Mesothelial cell of epicardium (in vitro differentiated cells): ENCODE data around the gene MYO5A. TPM values are rescaled to one million over a fixed set of nuclear protein-coding genes. Genes with fewer than 3 reads are reported as not detected.

ENCODE experiments used
- DNase-seq, 2 experiments: peaks; one replicate each; pipeline ENCODE4 v3.0.0; 2021; ENCODE audit warnings: low spot score in 2 of 2; ENCODE audit not compliant: unreplicated experiment in 2 of 2
- H3K27ac Mint-ChIP-seq: 2 replicates; pipeline ENCODE4 v1.8.0; 2021; ENCODE audit warnings: mixed read lengths
- H3K27me3 Mint-ChIP-seq: 2 replicates; pipeline ENCODE4 v1.8.0; 2021; ENCODE audit warnings: low read depth, mixed read lengths
- H3K36me3 Mint-ChIP-seq: 2 replicates; pipeline ENCODE4 v1.8.0; 2021; ENCODE audit warnings: mixed read lengths
- H3K4me1 Mint-ChIP-seq: 2 replicates; pipeline ENCODE4 v1.8.0; 2021; ENCODE audit warnings: mixed read lengths
- H3K4me3 Mint-ChIP-seq: 2 replicates; pipeline ENCODE4 v1.8.0; 2021; ENCODE audit warnings: mild to moderate bottlenecking, moderate library complexity, mixed read lengths
- H3K9me3 Mint-ChIP-seq: 2 replicates; pipeline ENCODE4 v1.8.0; 2021; ENCODE audit warnings: mixed read lengths
- CTCF ChIP-seq: fragments of 200-600 bp; sonication (generic); IDR thresholded peaks from one replicate; pipeline ENCODE4 v1.5.0; 2021; ENCODE audit warnings: antibody characterized with exemption; ENCODE audit not compliant: unreplicated experiment
- total RNA-seq: library from RNA; stranded (reverse); gene quantifications from 3 replicates; pipeline ENCODE4 v1.2.1, GENCODE V29; 2021

Gene MYO5A
- total RNA-seq, 1 donor from 2014 or later: 14.4 TPM

GRCh38 chr15:52331490-52332240 lies 197.0 kb downstream of the MYO5A start:
- H3K4me1 Mint-ChIP-seq: peaks cover under 1% of the 10 kb centered on the region
- H3K27ac Mint-ChIP-seq: no peak overlapping the region
- no peaks in the 10 kb centered on the region for H3K27me3 Mint-ChIP-seq
- peaks cover 5% of the 10 kb centered on the region for H3K36me3 Mint-ChIP-seq
- no peak for TF ChIP-seq CTCF
- H3K4me3 Mint-ChIP-seq: no peak overlapping the region
- DNase-seq: no peak
- no peaks in the 10 kb centered on the region for H3K9me3 Mint-ChIP-seq

- H3K4me1 Mint-ChIP-seq: no peaks in the 10 kb centered on the region
- no peak for DNase-seq
- no peak for TF ChIP-seq CTCF
- H3K36me3 Mint-ChIP-seq: peaks cover 3% of the 10 kb centered on the region
- H3K27ac Mint-ChIP-seq: no peak overlapping the region
- H3K4me3 Mint-ChIP-seq: no peak overlapping the region
- no peaks in the 10 kb centered on the region for H3K9me3 Mint-ChIP-seq
- H3K27me3 Mint-ChIP-seq: no peaks in the 10 kb centered on the region
These were observed 198.7 kb downstream of the MYO5A start for GRCh38 chr15:52329987-52330386.

- TF ChIP-seq CTCF: no peak
- Mint-ChIP-seq H3K27me3 (no peaks in the 10 kb centered on the region), H3K4me3 (no peak overlapping the region), H3K36me3 (no peaks in the 10 kb centered on the region), H3K27ac (no peak overlapping the region), H3K9me3 (no peaks in the 10 kb centered on the region), H3K4me1 (no peaks in the 10 kb centered on the region)
- no peak for DNase-seq
These were observed 199.5 kb downstream of the MYO5A start for GRCh38 chr15:52329150-52329549.

- no peak for DNase-seq
- no peaks in the 10 kb centered on the region for H3K36me3 Mint-ChIP-seq
- no peaks in the 10 kb centered on the region for H3K27me3 Mint-ChIP-seq
- no peak overlapping the region for H3K4me3 Mint-ChIP-seq
- TF ChIP-seq CTCF: no peak
- H3K4me1 Mint-ChIP-seq: no peaks in the 10 kb centered on the region
- no peak overlapping the region for H3K27ac Mint-ChIP-seq
- H3K9me3 Mint-ChIP-seq: no peaks in the 10 kb centered on the region
These were observed 200.0 kb downstream of the MYO5A start for GRCh38 chr15:52328680-52329079.

- H3K27ac Mint-ChIP-seq: no peak overlapping the region
- TF ChIP-seq CTCF: no peak
- no peaks in the 10 kb centered on the region for H3K9me3 Mint-ChIP-seq
- H3K36me3 Mint-ChIP-seq: no peaks in the 10 kb centered on the region
- H3K4me1 Mint-ChIP-seq: no peaks in the 10 kb centered on the region
- H3K27me3 Mint-ChIP-seq: no peaks in the 10 kb centered on the region
- no peak for DNase-seq
- no peak overlapping the region for H3K4me3 Mint-ChIP-seq
These were observed 201.9 kb downstream of the MYO5A start for GRCh38 chr15:52326756-52327155.
